HCT116 (cell line): ENCODE data around the gene RAMP3. TPM values are rescaled to one million over a fixed set of nuclear protein-coding genes. Genes with fewer than 3 reads are reported as not detected.

ENCODE experiments used
- ATAC-seq: fragments of 200-7000 bp; cut with Tn5 transposase; 2 replicates; pipeline ENCODE4 v1.9.1; 2020; ENCODE audit warnings: mild to moderate bottlenecking, moderate library complexity
- BruUV-seq: library from RNA; stranded (reverse); fragments of 400-500 nt; replicated peaks from 2 replicates; lab custom pipeline; 2021; lab: Mats Ljungman, UMichigan
- CTCF ChIA-PET: fragments of 300-600 bp; sonication (Branson Sonifier 250); formaldehyde crosslinking; loops from one replicate; lab custom pipeline; 2021; ENCODE audit warnings: antibody characterized with exemption; lab: Charles Lee
- POLR2A ChIA-PET: fragments of 300-600, 350-600 bp; sonication (Branson Sonifier 250); formaldehyde crosslinking; loops from one replicate; lab custom pipeline; 2021; ENCODE audit warnings: antibody characterized with exemption; lab: Charles Lee
- RAD21 ChIA-PET, 2 experiments: fragments of 300-600 bp; sonication (Branson Sonifier 250); formaldehyde crosslinking; loops; one replicate each; lab custom pipeline; 2023; ENCODE audit warnings: low total read pairs in 2 of 2; ENCODE audit not compliant: uncharacterized antibody in 2 of 2, unreplicated experiment in 2 of 2, low non-redundant PET in 1 of 2; lab: Charles Lee
- DNase-seq: peaks from one replicate; pipeline ENCODE4 v3.0.0-alpha.2; 2010; ENCODE audit warnings: low read depth, low spot score
- H2AFZ ChIP-seq: fragments of 200-600 bp; shearing (Covaris generic), sonication (generic); 2 replicates; pipeline ENCODE4 v1.6.1; 2017; ENCODE audit warnings: low read depth, mixed run types, mixed read lengths, antibody characterized with exemption, low read length; ENCODE audit not compliant: poor library complexity, severe bottlenecking
- H3K27ac ChIP-seq: 2 replicates; pipeline ENCODE4 v1.5.1; 2012; ENCODE audit warnings: low read depth, low read length
- H3K27me3 ChIP-seq: fragments of 200-600 bp; sonication (generic); 2 replicates; pipeline ENCODE4 v1.6.1; 2016; ENCODE audit warnings: mixed run types, low read length, mixed read lengths; ENCODE audit not compliant: insufficient read depth
- H3K36me3 ChIP-seq, 2 experiments: fragments of 200-500 bp in 1 of 2; fragments of 200-600 bp in 1 of 2; sonication (Bioruptor generic) in 1 of 2; sonication (generic) in 1 of 2; 2 replicates each; pipeline versions ENCODE4 v1.5.1 to v1.6.1; 2014 to 2016; ENCODE audit warnings: low read length in 2 of 2, inconsistent platforms in 1 of 2, mixed read lengths in 1 of 2, mixed run types in 1 of 2; ENCODE audit not compliant: insufficient read depth in 2 of 2, control insufficient read depth in 1 of 2
- H3K4me1 ChIP-seq, 2 experiments: fragments of 200-600 bp in 1 of 2; sonication (generic) in 1 of 2; 2 replicates each; pipeline versions ENCODE4 v1.5.1 to v1.6.1; 2012 to 2017; ENCODE audit warnings: low read length in 2 of 2, inconsistent platforms in 1 of 2, mild to moderate bottlenecking in 1 of 2, mixed read lengths in 1 of 2, mixed run types in 1 of 2, moderate library complexity in 1 of 2; ENCODE audit not compliant: insufficient read depth in 2 of 2, control insufficient read depth in 1 of 2
- H3K4me2 ChIP-seq: fragments of 200-600 bp; sonication (generic); 2 replicates; pipeline ENCODE4 v1.6.1; 2017; ENCODE audit warnings: mixed run types, low read length, mixed read lengths
- H3K4me3 ChIP-seq, 2 experiments: fragments of 200-600 bp in 1 of 2; sonication (generic) in 1 of 2; replicated peaks in 1 of 2; 2 replicates each; pipeline ENCODE4 v1.5.1; 2011 to 2016; ENCODE audit warnings: low read length in 2 of 2, control low read depth in 1 of 2, low read depth in 1 of 2, mild to moderate bottlenecking in 1 of 2, mixed read lengths in 1 of 2, mixed run types in 1 of 2
- H3K79me2 ChIP-seq: fragments of 200-600 bp; sonication (generic); 2 replicates; pipeline ENCODE4 v1.6.1; 2017; ENCODE audit warnings: mild to moderate bottlenecking, mixed run types, low read length, moderate library complexity, mixed read lengths; ENCODE audit not compliant: insufficient read depth
- H3K9ac ChIP-seq: fragments of 200-600 bp; sonication (generic); 2 replicates; pipeline ENCODE4 v1.6.1; 2016; ENCODE audit warnings: low read length, mixed read lengths
- H3K9me2 ChIP-seq: fragments of 200-600 bp; sonication (generic), shearing (Covaris generic); 2 replicates; pipeline ENCODE4 v1.6.1; 2017; ENCODE audit warnings: mixed run types, mild to moderate bottlenecking, moderate library complexity; ENCODE audit not compliant: insufficient read depth
- H3K9me3 ChIP-seq, 2 experiments: fragments of 200-500 bp in 1 of 2; fragments of 200-600 bp in 1 of 2; sonication (Bioruptor generic) in 1 of 2; sonication (generic) in 1 of 2; 2 replicates each; pipeline ENCODE4 v1.6.1; 2014 to 2017; ENCODE audit warnings: low read length in 2 of 2, mixed read lengths in 2 of 2, inconsistent platforms in 1 of 2, low read depth in 1 of 2, mild to moderate bottlenecking in 1 of 2, mixed run types in 1 of 2, moderate library complexity in 1 of 2; ENCODE audit not compliant: control insufficient read depth in 1 of 2, insufficient read depth in 1 of 2
- H4K20me1 ChIP-seq: fragments of 200-600 bp; sonication (generic), shearing (Covaris generic); 2 replicates; pipeline ENCODE4 v1.6.1; 2017; ENCODE audit warnings: mixed run types, mild to moderate bottlenecking, moderate library complexity; ENCODE audit not compliant: insufficient read depth
- ATF3 ChIP-seq: IDR thresholded peaks from 2 replicates; pipeline ENCODE4 v1.6.1; 2012
- CBX3 ChIP-seq: IDR thresholded peaks from 2 replicates; pipeline ENCODE4 v1.6.1; 2012; ENCODE audit warnings: low read depth
- CEBPB ChIP-seq: IDR thresholded peaks from 2 replicates; pipeline ENCODE4 v1.6.1; 2012; ENCODE audit warnings: low read depth
- CTCF ChIP-seq, 3 experiments: fragments of 200-600 bp in 1 of 3; sonication (generic) in 1 of 3; IDR thresholded peaks in 2 of 3; conservative IDR thresholded peaks in 1 of 3; 2 replicates each; pipeline ENCODE4 v1.5.1; 2012 to 2017; ENCODE audit warnings: low read depth in 2 of 3, low read length in 2 of 3, antibody characterized with exemption in 1 of 3, borderline replicate concordance in 1 of 3, control low read depth in 1 of 3, mild to moderate bottlenecking in 1 of 3, mixed read lengths in 1 of 3, mixed run types in 1 of 3, moderate library complexity in 1 of 3; ENCODE audit not compliant: insufficient read depth in 1 of 3
- ELF1 ChIP-seq: IDR thresholded peaks from 2 replicates; pipeline ENCODE4 v1.6.1; 2012; ENCODE audit warnings: low read depth, borderline replicate concordance
- EZH2phosphoT487 ChIP-seq: fragments of 200-600 bp; IDR thresholded peaks from 2 replicates; pipeline ENCODE4 v1.6.1; 2018; ENCODE audit warnings: antibody characterized with exemption, borderline replicate concordance
- FOSL1 ChIP-seq: IDR thresholded peaks from 2 replicates; pipeline ENCODE4 v1.6.1; 2012; ENCODE audit warnings: low read depth
- JUND ChIP-seq: IDR thresholded peaks from 2 replicates; pipeline ENCODE4 v1.6.1; 2012
- MAX ChIP-seq: IDR thresholded peaks from 2 replicates; pipeline ENCODE4 v1.6.1; 2012
- POLR2AphosphoS5 ChIP-seq: IDR thresholded peaks from 2 replicates; pipeline ENCODE4 v1.6.1; 2011; ENCODE audit warnings: mild to moderate bottlenecking, low read depth, low read length, moderate library complexity
- RAD21 ChIP-seq: IDR thresholded peaks from 2 replicates; pipeline ENCODE4 v1.6.1; 2012; ENCODE audit warnings: low read depth, mild to moderate bottlenecking
- REST ChIP-seq: IDR thresholded peaks from 2 replicates; pipeline ENCODE4 v1.6.1; 2012; ENCODE audit warnings: low read depth
- SP1 ChIP-seq: IDR thresholded peaks from 2 replicates; pipeline ENCODE4 v1.6.1; 2012; ENCODE audit warnings: low read depth
- SRF ChIP-seq: IDR thresholded peaks from 2 replicates; pipeline ENCODE4 v1.6.1; 2012; ENCODE audit warnings: low read depth
- TCF7L2 ChIP-seq: IDR thresholded peaks from 2 replicates; pipeline ENCODE4 v1.7.0; 2011; ENCODE audit warnings: borderline replicate concordance, inconsistent platforms; ENCODE audit not compliant: insufficient read depth, insufficient read length; ENCODE audit errors: extremely low read depth
- YY1 ChIP-seq: IDR thresholded peaks from 2 replicates; pipeline ENCODE4 v1.6.1; 2011; ENCODE audit warnings: low read length, low read depth, moderate library complexity, mild to moderate bottlenecking; ENCODE audit not compliant: insufficient replicate concordance; ENCODE audit errors: extremely low read depth
- ZFX ChIP-seq: fragments of 450-650 bp; IDR thresholded peaks from 2 replicates; pipeline ENCODE4 v1.6.1; 2017
- intact Hi-C: fragments of 100-400 bp; cut with micrococcal nuclease; formaldehyde crosslinking; loops from 2 replicates; pipeline ENCODE4 v1.10.0; 2022
- total RNA-seq: library from RNA; stranded (reverse); gene quantifications from one replicate; pipeline ENCODE4 v1.2.1, GENCODE V29; 2021; ENCODE audit not compliant: unreplicated experiment

Gene RAMP3
- total RNA-seq, 1 experiment from 2014 or later, result not detected

- Histone ChIP-seq H3K27ac (no peak overlapping the region), H4K20me1 (no peaks in the 10 kb centered on the region), H2AFZ (no peak overlapping the region), H3K4me3 (no peak overlapping the region), H3K4me2 (no peak overlapping the region), H3K27me3 (no peaks in the 10 kb centered on the region), H3K9me3 (no peaks in the 10 kb centered on the region), H3K79me2 (peaks cover 5% of the 10 kb centered on the region), H3K9ac (no peak overlapping the region), H3K4me1 (peaks cover 6 to 8% of the 10 kb centered on the region in 2 experiments; a peak in 3 of 4 replicates), H3K9me2 (no peaks in the 10 kb centered on the region), H3K36me3 (no peaks in the 10 kb centered on the region)
- DNase-seq (no peak), ATAC-seq (no peak)
- ChIA-PET POLR2A (no interaction called here), RAD21 (no interaction called here), CTCF (interaction anchor here (1.3 kb wide), 1 partner anchor 20 kb away, joined by 4 read pairs; no protein-coding TSS in a partner anchor)
- no TSS peak for BruUV-seq
- no peak for TF ChIP-seq RAD21
- TF ChIP-seq JUND, result no peak
- no peak for TF ChIP-seq MAX
- TF ChIP-seq EZH2phosphoT487, result no peak
- no peak for TF ChIP-seq POLR2AphosphoS5
- no peak for TF ChIP-seq REST
- TF ChIP-seq TCF7L2, result no peak
- TF ChIP-seq CTCF (IDR thresholded peaks at IDR 0.05 in 2 of 3, conservative IDR thresholded peaks at IDR 0.05 in 1 of 3; ENCODE audit: borderline replicate concordance in 1 of 3, insufficient read depth in 1 of 3, low read depth in 2 of 3, low read length in 2 of 3), result no peak
- no peak for TF ChIP-seq FOSL1
- no peak for TF ChIP-seq ELF1
- TF ChIP-seq SP1, result no peak
- TF ChIP-seq SRF, result no peak
- TF ChIP-seq ATF3, result no peak
- TF ChIP-seq CEBPB, result no peak
- no peak for TF ChIP-seq ZFX
- no peak for TF ChIP-seq YY1
- TF ChIP-seq CBX3, result no peak
- intact Hi-C loops, result no loop called here
These were observed 41.5 kb upstream of the RAMP3 start for GRCh38 chr7:45116048-45116447.
